ENCODE results near the gene RBM5. TPM values are rescaled to one million over a fixed set of nuclear protein-coding genes. Genes with fewer than 3 reads are reported as not detected.

RBM5 gene
- polyA plus RNA-seq, 1 experiment = 205 TPM

- DNase-seq (ENCODE audit: low read depth) = no peak
- Histone ChIP-seq H3K36me3 (ENCODE audit: control insufficient read depth, insufficient read depth, low read length) (no peaks in the 10 kb centered on the region), H3K4me3 (ENCODE audit: low read depth, low read length) (no peak overlapping the region), H3K27me3 (ENCODE audit: control insufficient read depth, insufficient read depth, low read length) (peaks cover 2% of the 10 kb centered on the region)
- ChIA-PET POLR2A (interaction anchor here (0.7 kb wide), 1 partner anchor 1566 kb away, joined by 7 read pairs; no protein-coding TSS in a partner anchor), CTCF (interaction anchor here (0.9 to 8.6 kb wide), 3 partner anchors 10 to 61 kb away, joined by 3 to 313 read pairs (median 4); partner anchors contain the start of gene GNAT1)
- no peak for TF ChIP-seq CTCF (IDR thresholded peaks at IDR 0.05; ENCODE audit: insufficient read depth, low read depth, low read length)
These were observed 38.6 kb downstream of the RBM5 start for GRCh38 chr3:50127251-50127691.

- no peak for DNase-seq (ENCODE audit: low read depth)
- POLR2A ChIA-PET = no interaction called here
- CTCF ChIA-PET = interaction anchor here (1.5 kb wide), 1 partner anchor 61 kb away, joined by 6 read pairs; no protein-coding TSS in a partner anchor
- H3K4me3 ChIP-seq (ENCODE audit: low read depth, low read length) = no peak overlapping the region
- peaks cover 2% of the 10 kb centered on the region for H3K27me3 ChIP-seq (ENCODE audit: control insufficient read depth, insufficient read depth, low read length)
- no peaks in the 10 kb centered on the region for H3K36me3 ChIP-seq (ENCODE audit: control insufficient read depth, insufficient read depth, low read length)
- no peak for TF ChIP-seq CTCF (IDR thresholded peaks at IDR 0.05; ENCODE audit: insufficient read depth, low read depth, low read length)
These were observed 39.3 kb downstream of the RBM5 start for GRCh38 chr3:50128001-50128400.

- POLR2A ChIA-PET = no interaction called here
- DNase-seq (ENCODE audit: low read depth) = no peak
- Histone ChIP-seq H3K4me3 (ENCODE audit: low read depth, low read length) (no peak overlapping the region), H3K36me3 (ENCODE audit: control insufficient read depth, insufficient read depth, low read length) (no peaks in the 10 kb centered on the region), H3K27me3 (ENCODE audit: control insufficient read depth, insufficient read depth, low read length) (peaks cover 2% of the 10 kb centered on the region)
- CTCF ChIA-PET = interaction anchor here (0.6 to 1.3 kb wide), 2 partner anchors 20 to 23 kb away, joined by 3 read pairs; no protein-coding TSS in a partner anchor
- no peak for TF ChIP-seq CTCF (IDR thresholded peaks at IDR 0.05; ENCODE audit: insufficient read depth, low read depth, low read length)
These were observed 41.7 kb downstream of the RBM5 start for GRCh38 chr3:50130436-50130835.

- DNase-seq (ENCODE audit: low read depth) = no peak
- Histone ChIP-seq H3K36me3 (ENCODE audit: control insufficient read depth, insufficient read depth, low read length) (no peaks in the 10 kb centered on the region), H3K4me3 (ENCODE audit: low read depth, low read length) (no peak overlapping the region), H3K27me3 (ENCODE audit: control insufficient read depth, insufficient read depth, low read length) (peaks cover 2% of the 10 kb centered on the region)
- POLR2A ChIA-PET = no interaction called here
- CTCF ChIA-PET = interaction anchor here (2.0 kb wide), 1 partner anchor 24 kb away, joined by 4 read pairs; no protein-coding TSS in a partner anchor
- no peak for TF ChIP-seq CTCF (IDR thresholded peaks at IDR 0.05; ENCODE audit: insufficient read depth, low read depth, low read length)
These were observed 43.9 kb downstream of the RBM5 start for GRCh38 chr3:50132421-50133282.

DNA sequence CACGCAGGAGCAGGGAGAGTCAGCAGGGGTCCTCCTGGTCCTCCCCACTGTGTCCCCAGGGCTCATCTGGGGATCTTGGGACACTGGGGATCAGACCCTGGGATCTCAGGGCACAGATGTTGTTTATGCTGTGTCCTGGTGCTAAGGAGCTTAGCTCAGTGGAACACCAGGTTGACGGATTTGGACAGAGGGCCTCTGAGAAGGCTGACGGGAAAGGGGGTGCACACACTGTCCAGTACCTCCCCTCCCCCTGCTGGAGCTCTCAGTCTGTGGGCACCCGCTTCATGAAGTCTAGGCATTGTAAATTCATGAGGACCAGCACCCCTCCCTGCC is 44.5 kb downstream of the RBM5 start:
- ChIA-PET POLR2A (no interaction called here), CTCF (interaction anchor here (2.0 kb wide), 1 partner anchor 23 kb away, joined by 4 read pairs; no protein-coding TSS in a partner anchor)
- Histone ChIP-seq H3K27me3 (ENCODE audit: control insufficient read depth, insufficient read depth, low read length) (peaks cover 2% of the 10 kb centered on the region), H3K36me3 (ENCODE audit: control insufficient read depth, insufficient read depth, low read length) (no peaks in the 10 kb centered on the region), H3K4me3 (ENCODE audit: low read depth, low read length) (no peak overlapping the region)
- no peak for DNase-seq (ENCODE audit: low read depth)
- TF ChIP-seq CTCF (IDR thresholded peaks at IDR 0.05; ENCODE audit: insufficient read depth, low read depth, low read length) = no peak

Measured in BJ (cell line).